Liver (tissue), 3 donors: ENCODE results near the gene PPFIA4.

Experiments used
- EGR1 ChIP-seq, 2 donors: IDR thresholded peaks; 2 replicates each; pipeline ENCODE4 v1.6.1; 2016 to 2018; ENCODE audit warnings: antibody characterized with exemption in 2 of 2, low read depth in 2 of 2
- FOXA1 ChIP-seq: IDR thresholded peaks from 2 replicates; pipeline ENCODE4 v1.6.1; 2016; ENCODE audit warnings: antibody characterized with exemption
- GABPA ChIP-seq, 2 donors: IDR thresholded peaks in 1 of 2; conservative IDR thresholded peaks in 1 of 2; 2 replicates each; pipeline ENCODE4 v1.6.1; 2016; ENCODE audit warnings: antibody characterized with exemption in 2 of 2, mild to moderate bottlenecking in 1 of 2, moderate library complexity in 1 of 2
- JUND ChIP-seq, 2 donors: IDR thresholded peaks; 2 replicates each; pipeline ENCODE4 v1.6.1; 2016; ENCODE audit warnings: antibody characterized with exemption in 2 of 2
- RXRA ChIP-seq, 2 donors: IDR thresholded peaks; 2 replicates each; pipeline ENCODE4 v1.6.1; 2017 to 2018; ENCODE audit warnings: antibody characterized with exemption in 2 of 2, mild to moderate bottlenecking in 1 of 2
- SP1 ChIP-seq: IDR thresholded peaks from 2 replicates; pipeline ENCODE4 v1.6.1; 2018; ENCODE audit warnings: antibody characterized with exemption, mild to moderate bottlenecking
- TAF1 ChIP-seq: conservative IDR thresholded peaks from 2 replicates; pipeline ENCODE4 v1.6.1; 2016; ENCODE audit warnings: antibody characterized with exemption, mild to moderate bottlenecking
- YY1 ChIP-seq: IDR thresholded peaks from 2 replicates; pipeline ENCODE4 v1.6.1; 2016; ENCODE audit warnings: antibody characterized with exemption, mild to moderate bottlenecking
- TF ChIP-seq, protein P1 (sequence below): IDR thresholded peaks from 2 replicates; pipeline ENCODE4 v1.6.1; 2016; ENCODE audit warnings: antibody characterized with exemption, mild to moderate bottlenecking
- TF ChIP-seq, protein P2 (sequence below): fragments of 150-350 bp; IDR thresholded peaks from 2 replicates; pipeline ENCODE4 v1.5.1; 2017; ENCODE audit warnings: improper control_type of control experiment, low read depth, low read length; ENCODE audit not compliant: missing input control
- TF ChIP-seq, protein P3 (sequence below): IDR thresholded peaks from 2 replicates; pipeline ENCODE4 v1.6.1; 2016; ENCODE audit warnings: antibody characterized with exemption
- TF ChIP-seq, protein P4 (sequence below): IDR thresholded peaks from 2 replicates; pipeline ENCODE4 v1.6.1; 2016; ENCODE audit warnings: antibody characterized with exemption
- donor health status: healthy.
- donor health status: healthy.

DNA sequence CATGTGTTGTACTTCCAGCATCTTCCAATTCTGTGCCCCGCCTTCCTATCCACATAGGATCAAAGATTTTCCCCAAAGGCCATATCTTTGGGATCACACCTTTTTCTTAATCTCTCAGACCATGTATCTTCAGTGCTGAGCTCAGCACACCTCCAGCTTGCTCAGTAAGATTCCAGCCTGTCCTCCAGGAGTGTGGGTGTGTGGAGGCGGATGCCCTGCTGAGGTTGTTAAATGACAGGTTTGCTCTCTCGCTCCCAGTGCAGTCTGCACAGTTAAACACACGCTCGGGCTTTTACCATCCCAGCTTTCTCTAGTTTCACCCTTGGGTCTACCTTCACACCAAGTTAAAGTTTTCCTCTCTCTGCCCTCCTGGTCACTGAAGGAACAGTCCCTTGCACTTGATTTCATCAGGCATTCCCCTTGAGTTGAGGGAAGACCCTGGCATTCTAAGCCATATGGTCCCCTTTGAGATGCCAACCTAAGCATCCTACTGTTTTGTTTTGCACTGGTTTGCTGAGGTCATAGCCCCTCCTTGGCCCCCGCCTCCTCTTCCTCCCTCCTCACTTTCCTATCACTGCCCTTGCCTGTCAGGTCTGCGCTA, 45.8 kb downstream of the PPFIA4 start:
- no peak for TF ChIP-seq EGR1 (IDR thresholded peaks at IDR 0.05; ENCODE audit: low read depth in 2 of 2)
- no peak for TF ChIP-seq TAF1
- TF ChIP-seq, protein P1, sequence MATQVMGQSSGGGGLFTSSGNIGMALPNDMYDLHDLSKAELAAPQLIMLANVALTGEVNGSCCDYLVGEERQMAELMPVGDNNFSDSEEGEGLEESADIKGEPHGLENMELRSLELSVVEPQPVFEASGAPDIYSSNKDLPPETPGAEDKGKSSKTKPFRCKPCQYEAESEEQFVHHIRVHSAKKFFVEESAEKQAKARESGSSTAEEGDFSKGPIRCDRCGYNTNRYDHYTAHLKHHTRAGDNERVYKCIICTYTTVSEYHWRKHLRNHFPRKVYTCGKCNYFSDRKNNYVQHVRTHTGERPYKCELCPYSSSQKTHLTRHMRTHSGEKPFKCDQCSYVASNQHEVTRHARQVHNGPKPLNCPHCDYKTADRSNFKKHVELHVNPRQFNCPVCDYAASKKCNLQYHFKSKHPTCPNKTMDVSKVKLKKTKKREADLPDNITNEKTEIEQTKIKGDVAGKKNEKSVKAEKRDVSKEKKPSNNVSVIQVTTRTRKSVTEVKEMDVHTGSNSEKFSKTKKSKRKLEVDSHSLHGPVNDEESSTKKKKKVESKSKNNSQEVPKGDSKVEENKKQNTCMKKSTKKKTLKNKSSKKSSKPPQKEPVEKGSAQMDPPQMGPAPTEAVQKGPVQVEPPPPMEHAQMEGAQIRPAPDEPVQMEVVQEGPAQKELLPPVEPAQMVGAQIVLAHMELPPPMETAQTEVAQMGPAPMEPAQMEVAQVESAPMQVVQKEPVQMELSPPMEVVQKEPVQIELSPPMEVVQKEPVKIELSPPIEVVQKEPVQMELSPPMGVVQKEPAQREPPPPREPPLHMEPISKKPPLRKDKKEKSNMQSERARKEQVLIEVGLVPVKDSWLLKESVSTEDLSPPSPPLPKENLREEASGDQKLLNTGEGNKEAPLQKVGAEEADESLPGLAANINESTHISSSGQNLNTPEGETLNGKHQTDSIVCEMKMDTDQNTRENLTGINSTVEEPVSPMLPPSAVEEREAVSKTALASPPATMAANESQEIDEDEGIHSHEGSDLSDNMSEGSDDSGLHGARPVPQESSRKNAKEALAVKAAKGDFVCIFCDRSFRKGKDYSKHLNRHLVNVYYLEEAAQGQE: no peak
- TF ChIP-seq, protein P2, sequence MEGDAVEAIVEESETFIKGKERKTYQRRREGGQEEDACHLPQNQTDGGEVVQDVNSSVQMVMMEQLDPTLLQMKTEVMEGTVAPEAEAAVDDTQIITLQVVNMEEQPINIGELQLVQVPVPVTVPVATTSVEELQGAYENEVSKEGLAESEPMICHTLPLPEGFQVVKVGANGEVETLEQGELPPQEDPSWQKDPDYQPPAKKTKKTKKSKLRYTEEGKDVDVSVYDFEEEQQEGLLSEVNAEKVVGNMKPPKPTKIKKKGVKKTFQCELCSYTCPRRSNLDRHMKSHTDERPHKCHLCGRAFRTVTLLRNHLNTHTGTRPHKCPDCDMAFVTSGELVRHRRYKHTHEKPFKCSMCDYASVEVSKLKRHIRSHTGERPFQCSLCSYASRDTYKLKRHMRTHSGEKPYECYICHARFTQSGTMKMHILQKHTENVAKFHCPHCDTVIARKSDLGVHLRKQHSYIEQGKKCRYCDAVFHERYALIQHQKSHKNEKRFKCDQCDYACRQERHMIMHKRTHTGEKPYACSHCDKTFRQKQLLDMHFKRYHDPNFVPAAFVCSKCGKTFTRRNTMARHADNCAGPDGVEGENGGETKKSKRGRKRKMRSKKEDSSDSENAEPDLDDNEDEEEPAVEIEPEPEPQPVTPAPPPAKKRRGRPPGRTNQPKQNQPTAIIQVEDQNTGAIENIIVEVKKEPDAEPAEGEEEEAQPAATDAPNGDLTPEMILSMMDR: no peak
- no peak for TF ChIP-seq JUND (IDR thresholded peaks at IDR 0.05)
- no peak for TF ChIP-seq SP1
- TF ChIP-seq, protein P3, sequence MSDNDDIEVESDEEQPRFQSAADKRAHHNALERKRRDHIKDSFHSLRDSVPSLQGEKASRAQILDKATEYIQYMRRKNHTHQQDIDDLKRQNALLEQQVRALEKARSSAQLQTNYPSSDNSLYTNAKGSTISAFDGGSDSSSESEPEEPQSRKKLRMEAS: no peak
- TF ChIP-seq RXRA (IDR thresholded peaks at IDR 0.05): no peak
- TF ChIP-seq, protein P4, sequence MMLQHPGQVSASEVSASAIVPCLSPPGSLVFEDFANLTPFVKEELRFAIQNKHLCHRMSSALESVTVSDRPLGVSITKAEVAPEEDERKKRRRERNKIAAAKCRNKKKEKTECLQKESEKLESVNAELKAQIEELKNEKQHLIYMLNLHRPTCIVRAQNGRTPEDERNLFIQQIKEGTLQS: no peak
- no peak for TF ChIP-seq FOXA1
- no peak for TF ChIP-seq YY1
- TF ChIP-seq GABPA (IDR thresholded peaks at IDR 0.05 in 1 of 2, conservative IDR thresholded peaks at IDR 0.05 in 1 of 2): no peak
